GM23248 (cell line): Measurements from ENCODE around the gene GBF1. TPM values are rescaled to one million over a fixed set of nuclear protein-coding genes. Genes with fewer than 3 reads are reported as not detected.

ENCODE experiments used
- DNase-seq: peaks from one replicate; pipeline ENCODE4 v3.0.0-alpha.2; 2015
- H2AFZ ChIP-seq: fragments of 200-600 bp; sonication (generic); 2 replicates; pipeline ENCODE4 v1.6.1; 2016; ENCODE audit warnings: antibody characterized with exemption
- H3F3A ChIP-seq: fragments of 200-600 bp; sonication (generic); 2 replicates; pipeline ENCODE4 v1.6.1; 2016; ENCODE audit warnings: mild to moderate bottlenecking, antibody characterized with exemption, mixed run types; ENCODE audit not compliant: insufficient read depth
- H3K27ac ChIP-seq: fragments of 200-600 bp; sonication (generic); 2 replicates; pipeline ENCODE4 v1.5.1; 2016; ENCODE audit warnings: mild to moderate bottlenecking
- H3K27me3 ChIP-seq: fragments of 200-600 bp; sonication (generic); replicated peaks from 2 replicates; pipeline ENCODE4 v1.6.1; 2016; ENCODE audit warnings: mild to moderate bottlenecking; ENCODE audit not compliant: insufficient read depth
- H3K36me3 ChIP-seq: fragments of 200-600 bp; sonication (generic); 2 replicates; pipeline ENCODE4 v1.6.1; 2016; ENCODE audit warnings: low read depth, mild to moderate bottlenecking
- H3K4me1 ChIP-seq: fragments of 200-600 bp; sonication (generic); 2 replicates; pipeline ENCODE4 v1.6.1; 2016; ENCODE audit warnings: mild to moderate bottlenecking; ENCODE audit not compliant: insufficient read depth
- H3K4me2 ChIP-seq: fragments of 200-600 bp; sonication (generic); one replicate; pipeline ENCODE4 v1.6.1; 2016; ENCODE audit warnings: mild to moderate bottlenecking; ENCODE audit not compliant: unreplicated experiment
- H3K4me3 ChIP-seq: fragments of 200-600 bp; sonication (generic); 2 replicates; pipeline ENCODE4 v1.5.1; 2016; ENCODE audit warnings: mild to moderate bottlenecking
- H3K79me2 ChIP-seq: fragments of 200-600 bp; sonication (generic); 2 replicates; pipeline ENCODE4 v1.6.1; 2016; ENCODE audit warnings: mild to moderate bottlenecking; ENCODE audit not compliant: insufficient read depth
- H3K9ac ChIP-seq: fragments of 200-600 bp; sonication (generic); 2 replicates; pipeline ENCODE4 v1.6.1; 2016; ENCODE audit warnings: mild to moderate bottlenecking
- H3K9me2 ChIP-seq: fragments of 200-600 bp; sonication (generic); 2 replicates; pipeline ENCODE4 v1.6.1; 2016; ENCODE audit warnings: mixed run types, mild to moderate bottlenecking, moderate library complexity; ENCODE audit not compliant: insufficient read depth
- H3K9me3 ChIP-seq: fragments of 200-600 bp; sonication (generic); one replicate; pipeline ENCODE4 v1.6.1; 2017; ENCODE audit warnings: low read depth
- H4K20me1 ChIP-seq: fragments of 200-600 bp; sonication (generic); 2 replicates; pipeline ENCODE4 v1.6.0; 2016; ENCODE audit not compliant: insufficient read depth
- EZH2 ChIP-seq: fragments of 200-600 bp; sonication (generic); IDR thresholded peaks from 2 replicates; pipeline ENCODE4 v1.6.1; 2018; ENCODE audit warnings: antibody characterized with exemption, mild to moderate bottlenecking; ENCODE audit not compliant: insufficient read depth, poor library complexity, severe bottlenecking
- EZH2phosphoT487 ChIP-seq: fragments of 200-600 bp; sonication (generic); IDR thresholded peaks from 2 replicates; pipeline ENCODE4 v1.6.1; 2018; ENCODE audit warnings: antibody characterized with exemption, moderate library complexity, mild to moderate bottlenecking, low read depth; ENCODE audit not compliant: insufficient read depth
- WGBS, 2 experiments: methylation state at CpG; one replicate each; pipeline ENCODE4 v1.1.6; 2015 to 2017; ENCODE audit warnings: low lambda C conversion rate in 2 of 2, low coverage in 1 of 2; ENCODE audit errors: missing lambda C conversion rate in 2 of 2; 5-methylcytosine and 5-hydroxymethylcytosine counted together
- in situ Hi-C: fragments of 300-500 bp; cut with MboI; formaldehyde crosslinking; loops from 2 replicates; pipeline ENCODE4 v1.15.0; 2020
- polyA plus RNA-seq: library from polyadenylated mRNA; unstranded; fragments of >200 nt; fragmentation: Nextera tagmentation; extraction: Ambion mirVana; gene quantifications from 2 replicates; pipeline ENCODE4 v1.2.1, GENCODE V29; 2016
- total RNA-seq: library from RNA; depleted of rRNA; stranded (reverse); fragments of >200 nt; shearing (Covaris generic); gene quantifications from 2 replicates; pipeline ENCODE4 v1.2.3, GENCODE V29; 2014

The GBF1 gene
- total and polyA plus RNA-seq, 2 experiments from 2014 or later: 29.8 to 43.9 TPM

- H4K20me1 ChIP-seq: peaks cover 9% of the 10 kb centered on the region
- no peak overlapping the region for H2AFZ ChIP-seq
- peaks cover 96% of the 10 kb centered on the region for H3K79me2 ChIP-seq
Observed at GRCh38 chr10:102289356-102289755, 44.0 kb downstream of the GBF1 start.

DNA sequence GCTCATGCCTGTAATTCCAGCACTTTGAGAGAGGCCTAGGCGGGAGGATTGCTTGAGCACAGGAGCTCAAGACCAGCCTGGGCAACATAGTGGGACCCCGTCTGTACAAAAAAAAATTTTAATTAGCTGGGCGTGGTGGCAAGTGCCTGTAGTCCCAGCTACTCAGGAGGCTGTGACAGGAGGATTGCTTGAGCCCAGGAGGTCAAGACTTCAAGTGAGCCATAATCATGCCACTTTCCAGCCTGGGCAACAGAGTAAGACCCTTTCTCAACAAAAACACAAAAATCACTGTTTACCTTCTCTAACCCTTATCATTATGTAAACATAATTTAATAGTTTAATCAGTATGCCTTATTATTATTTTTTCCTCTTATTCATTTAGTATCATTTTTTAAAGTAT, 44.5 kb downstream of the GBF1 start:
- Histone ChIP-seq H3K36me3 (no peaks in the 10 kb centered on the region), H3K4me1 (no peaks in the 10 kb centered on the region), H3K4me3 (no peak overlapping the region), H3F3A (no peaks in the 10 kb centered on the region), H2AFZ (no peak overlapping the region), H3K27me3 (no peaks in the 10 kb centered on the region), H4K20me1 (peaks cover 13% of the 10 kb centered on the region), H3K79me2 (peaks cover 96% of the 10 kb centered on the region), H3K9me2 (no peaks in the 10 kb centered on the region), H3K27ac (no peak overlapping the region), H3K9ac (no peak overlapping the region), H3K4me2 (no peak overlapping the region), H3K9me3 (no peaks in the 10 kb centered on the region)
- WGBS, 2 experiments: 92 to 100% methylated on average over 3 of the region's 3 CpGs
- DNase-seq: no peak
- no peak for TF ChIP-seq EZH2
- TF ChIP-seq EZH2phosphoT487: no peak
- in situ Hi-C loops: no loop called here

More at GRCh38 chr10:102289356-102289755, 44.0 kb downstream of the GBF1 start:
- no peaks in the 10 kb centered on the region for H3K9me2 ChIP-seq
- no peaks in the 10 kb centered on the region for H3F3A ChIP-seq
- no peak overlapping the region for H3K9ac ChIP-seq
- DNase-seq: no peak
- no peaks in the 10 kb centered on the region for H3K4me1 ChIP-seq
- no peaks in the 10 kb centered on the region for H3K9me3 ChIP-seq
- no peak for TF ChIP-seq EZH2
- no peak for TF ChIP-seq EZH2phosphoT487
- H3K4me3 ChIP-seq: no peak overlapping the region
- no peak overlapping the region for H3K27ac ChIP-seq
- no peaks in the 10 kb centered on the region for H3K27me3 ChIP-seq
- H3K4me2 ChIP-seq: no peak overlapping the region
- in situ Hi-C loops: no loop called here
- H3K36me3 ChIP-seq: no peaks in the 10 kb centered on the region
- WGBS, 2 experiments: 98 to 100% methylated on average over 2 of the region's 2 CpGs

DNA sequence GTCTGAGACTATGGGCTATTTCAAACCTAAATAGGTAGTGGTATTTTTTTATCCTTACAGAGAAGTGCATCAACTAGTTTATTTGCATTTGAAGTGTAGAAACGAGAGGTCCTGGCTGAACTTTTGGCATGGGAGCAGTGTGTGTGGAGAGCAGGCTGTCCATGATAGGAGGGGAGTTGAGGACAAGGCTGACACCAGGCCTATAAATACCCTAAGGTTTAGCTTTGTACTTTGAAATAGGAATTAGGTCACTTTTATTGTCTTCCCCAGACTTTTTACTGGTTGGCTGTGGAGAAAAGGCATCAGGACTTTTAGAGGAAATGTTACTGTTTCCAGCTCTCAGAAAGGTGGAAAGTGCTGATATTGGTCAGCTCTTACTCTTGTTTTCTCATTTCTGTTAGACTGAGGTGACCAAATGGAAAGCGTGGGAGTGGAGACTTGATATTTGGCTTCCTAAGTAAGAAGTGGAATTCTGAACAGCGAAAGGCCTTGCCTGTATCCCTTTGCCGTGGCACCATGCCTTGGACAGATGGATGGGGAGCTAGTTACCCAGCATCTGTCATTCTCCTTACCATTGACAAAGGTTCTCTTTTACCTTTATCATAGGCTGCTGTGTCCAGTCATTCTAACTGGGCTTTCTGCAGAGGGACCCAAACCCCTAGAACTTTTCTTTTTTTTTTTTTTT, 46.0 kb downstream of the GBF1 start:
- H3K4me1 ChIP-seq: no peaks in the 10 kb centered on the region
- in situ Hi-C loops: no loop called here
- peaks cover 96% of the 10 kb centered on the region for H3K79me2 ChIP-seq
- H3K4me2 ChIP-seq: no peak overlapping the region
- no peaks in the 10 kb centered on the region for H3K9me2 ChIP-seq
- H3K36me3 ChIP-seq: no peaks in the 10 kb centered on the region
- TF ChIP-seq EZH2phosphoT487 (no peak), EZH2 (no peak)
- H3F3A ChIP-seq: no peaks in the 10 kb centered on the region
- H3K9ac ChIP-seq: no peak overlapping the region
- H3K4me3 ChIP-seq: no peak overlapping the region
- no peaks in the 10 kb centered on the region for H3K9me3 ChIP-seq
- H4K20me1 ChIP-seq: peaks cover 15% of the 10 kb centered on the region; the same call in 1 of the 2 replicates
- no peak for DNase-seq
- no peaks in the 10 kb centered on the region for H3K27me3 ChIP-seq
- H3K27ac ChIP-seq: no peak overlapping the region
- 83 to 85% methylated on average over 4 of the region's 4 CpGs for WGBS, 2 experiments
- no peak overlapping the region for H2AFZ ChIP-seq

DNA sequence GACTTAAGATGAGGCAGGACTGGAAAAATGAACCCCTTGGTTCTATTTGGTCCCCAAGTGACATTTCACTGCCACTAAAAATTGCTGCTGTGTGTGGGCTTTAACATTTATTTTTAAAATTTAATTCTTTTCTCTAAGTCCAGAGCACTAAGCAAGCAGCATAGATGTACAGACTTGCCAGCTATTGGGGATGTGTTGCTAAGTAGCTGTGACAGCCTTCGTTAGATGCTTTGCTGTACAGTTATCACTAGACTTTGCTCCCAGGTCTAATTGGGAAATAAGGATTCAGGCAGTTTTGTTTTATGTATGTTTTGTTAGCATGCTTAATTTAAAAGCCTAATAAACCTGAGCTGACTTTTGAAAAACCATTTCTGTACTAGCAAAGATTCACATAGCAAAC, 51.8 kb downstream of the GBF1 start:
- Histone ChIP-seq H2AFZ (no peak overlapping the region), H4K20me1 (peaks cover 6% of the 10 kb centered on the region), H3K9me3 (no peaks in the 10 kb centered on the region), H3K27ac (no peak overlapping the region), H3K4me2 (no peak overlapping the region), H3K9ac (no peak overlapping the region), H3K27me3 (no peaks in the 10 kb centered on the region), H3K79me2 (peaks cover 77% of the 10 kb centered on the region), H3K9me2 (no peaks in the 10 kb centered on the region), H3K4me1 (peaks cover 11% of the 10 kb centered on the region), H3F3A (peaks cover 17% of the 10 kb centered on the region), H3K36me3 (no peaks in the 10 kb centered on the region), H3K4me3 (no peak overlapping the region)
- TF ChIP-seq EZH2phosphoT487: no peak
- TF ChIP-seq EZH2: no peak
- no peak for DNase-seq
- 94% methylated on average over 1 of the region's 1 CpG for WGBS, 2 experiments
- in situ Hi-C loops: no loop called here

DNA sequence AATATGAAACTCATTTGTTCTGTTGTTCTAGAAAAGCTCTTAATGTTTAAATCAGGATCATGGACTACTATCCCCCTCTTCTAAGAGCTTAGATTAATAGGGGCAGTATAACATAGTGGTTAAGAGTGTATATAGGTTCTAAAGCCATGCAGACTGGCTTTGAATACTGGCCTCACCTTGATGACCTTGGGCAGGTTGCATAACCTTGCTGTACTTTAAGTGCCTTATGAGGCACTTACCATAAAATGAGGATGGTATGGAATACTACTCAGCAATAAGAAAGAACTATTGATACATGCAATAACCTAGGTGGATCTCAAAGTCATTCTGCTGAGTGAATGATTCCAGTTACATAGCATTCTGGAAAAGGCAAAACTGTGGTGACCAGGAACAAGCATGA, 53.6 kb downstream of the GBF1 start:
- H3K9ac ChIP-seq: no peak overlapping the region
- peaks cover 6% of the 10 kb centered on the region for H4K20me1 ChIP-seq
- H3K4me2 ChIP-seq: no peak overlapping the region
- H3F3A ChIP-seq: peaks cover 20% of the 10 kb centered on the region
- peaks cover 11% of the 10 kb centered on the region for H3K4me1 ChIP-seq
- no peaks in the 10 kb centered on the region for H3K27me3 ChIP-seq
- no peak for DNase-seq
- no peaks in the 10 kb centered on the region for H3K9me2 ChIP-seq
- no peak overlapping the region for H3K4me3 ChIP-seq
- TF ChIP-seq EZH2 (no peak), EZH2phosphoT487 (no peak)
- peaks cover 78% of the 10 kb centered on the region for H3K79me2 ChIP-seq
- no peaks in the 10 kb centered on the region for H3K9me3 ChIP-seq
- H3K36me3 ChIP-seq: no peaks in the 10 kb centered on the region
- H2AFZ ChIP-seq: no peak overlapping the region
- H3K27ac ChIP-seq: no peak overlapping the region
- in situ Hi-C loops: no loop called here
